Ascending aorta (tissue), 2 donors: ENCODE measurements around the gene GALM. TPM values are rescaled to one million over a fixed set of nuclear protein-coding genes. Genes with fewer than 3 reads are reported as not detected.
"Not testable (repeated sequence)": the region's sequence is repeated elsewhere in the genome, so short reads cannot be mapped to it uniquely, and the experiment has no call there.

Source experiments
- DNase-seq, 2 donors: peaks; one replicate each; pipeline ENCODE4 v3.0.0-alpha.2; 2019; ENCODE audit warnings: low spot score in 2 of 2
- H3K27ac ChIP-seq, 2 donors: fragments of 200-600 bp; sonication (generic); one replicate each; pipeline ENCODE4 v1.5.1; 2016 to 2017; ENCODE audit warnings: mild to moderate bottlenecking in 1 of 2
- H3K27me3 ChIP-seq: fragments of 200-600 bp; sonication (generic); one replicate; pipeline ENCODE4 v1.5.1; 2017
- H3K36me3 ChIP-seq, 2 donors: fragments of 200-600 bp; sonication (generic); one replicate each; pipeline ENCODE4 v1.5.1; 2016
- H3K4me1 ChIP-seq, 2 donors: fragments of 200-600 bp; sonication (generic); one replicate each; pipeline ENCODE4 v1.5.1; 2016 to 2017; ENCODE audit warnings: mild to moderate bottlenecking in 1 of 2
- H3K4me3 ChIP-seq, 2 donors: fragments of 200-600 bp; sonication (generic); one replicate each; pipeline ENCODE4 v1.5.1; 2016 to 2017; ENCODE audit warnings: mild to moderate bottlenecking in 1 of 2
- H3K9me3 ChIP-seq, 2 donors: fragments of 200-600 bp; sonication (generic); one replicate each; pipeline ENCODE4 v1.5.1; 2016
- CTCF ChIP-seq, 3 experiments: fragments of 200-600 bp in 2 of 3; fragments of 450-650 bp in 1 of 3; sonication (generic) in 2 of 3; IDR thresholded peaks; one replicate each; pipeline ENCODE4 v1.5.1; 2016 to 2019; ENCODE audit warnings: antibody characterized with exemption in 3 of 3, mild to moderate bottlenecking in 1 of 3, moderate library complexity in 1 of 3
- intact Hi-C: fragments of 100-400 bp; cut with DNase I; formaldehyde crosslinking; loops from one replicate; pipeline ENCODE4 v1.15.1; 2023
- total RNA-seq: library from RNA; depleted of rRNA; stranded (reverse); fragments of >200 nt; gene quantifications from one replicate; pipeline ENCODE4 v1.1.0, GENCODE V29; 2016

The GALM gene
- total RNA-seq, 1 donor from 2014 or later = 1.4 TPM

GRCh38 chr2:38643021-38643671 lies 22.8 kb upstream of the GALM start:
- no peak overlapping the region for H3K27ac ChIP-seq
- peak in 1 of 2 donors; percentile 55 for DNase-seq
- H3K9me3 ChIP-seq = no peaks in the 10 kb centered on the region
- no peak overlapping the region for H3K4me3 ChIP-seq
- intact Hi-C loops = no loop called here
- TF ChIP-seq CTCF (IDR thresholded peaks at IDR 0.05) = no peak
- no peaks in the 10 kb centered on the region for H3K36me3 ChIP-seq
- no peaks in the 10 kb centered on the region for H3K4me1 ChIP-seq
- H3K27me3 ChIP-seq = no peaks in the 10 kb centered on the region

- H3K27ac ChIP-seq, H3K4me1 ChIP-seq, H3K4me3 ChIP-seq, H3K9me3 ChIP-seq, H3K27me3 ChIP-seq, H3K36me3 ChIP-seq, intact Hi-C loops: not testable (repeated sequence)
- peak in 1 of 2 donors; percentile 25 for DNase-seq
Observed at GRCh38 chr2:38643683-38644511, 22.0 kb upstream of the GALM start.

- no peak for TF ChIP-seq CTCF (IDR thresholded peaks at IDR 0.05)
- Histone ChIP-seq H3K27ac (no peak overlapping the region), H3K4me1 (peaks cover 0 to 2% of the 10 kb centered on the region in 2 donors), H3K4me3 (no peak overlapping the region), H3K27me3 (no peaks in the 10 kb centered on the region), H3K36me3 (no peaks in the 10 kb centered on the region), H3K9me3 (no peaks in the 10 kb centered on the region)
- peak in 1 of 2 donors; percentile 42 for DNase-seq
- intact Hi-C loops = no loop called here
Observed at GRCh38 chr2:38648107-38648761, 17.7 kb upstream of the GALM start.

GRCh38 chr2:38649176-38649728 lies 16.7 kb upstream of the GALM start:
- no peak for TF ChIP-seq CTCF (IDR thresholded peaks at IDR 0.05)
- Histone ChIP-seq H3K27me3 (no peaks in the 10 kb centered on the region), H3K4me1 (peaks cover 0 to 2% of the 10 kb centered on the region in 2 donors), H3K4me3 (no peak overlapping the region), H3K36me3 (no peaks in the 10 kb centered on the region), H3K9me3 (no peaks in the 10 kb centered on the region), H3K27ac (no peak overlapping the region)
- intact Hi-C loops = no loop called here
- peak in 1 of 2 donors; percentile 18 for DNase-seq

GRCh38 chr2:38650012-38650411 lies 15.9 kb upstream of the GALM start:
- Histone ChIP-seq H3K4me1 (peaks cover 0 to 2% of the 10 kb centered on the region in 2 donors), H3K4me3 (no peak overlapping the region), H3K9me3 (no peaks in the 10 kb centered on the region), H3K27me3 (no peaks in the 10 kb centered on the region), H3K36me3 (no peaks in the 10 kb centered on the region), H3K27ac (no peak overlapping the region)
- no peak for TF ChIP-seq CTCF (IDR thresholded peaks at IDR 0.05)
- DNase-seq = peak in 1 of 2 donors; percentile 24
- intact Hi-C loops = no loop called here
